ENCODE results near the gene PDZD11. TPM values are rescaled to one million over a fixed set of nuclear protein-coding genes. Genes with fewer than 3 reads are reported as not detected.
"Not testable (repeated sequence)": the region's sequence is repeated elsewhere in the genome, so short reads cannot be mapped to it uniquely, and the experiment has no call there.

The PDZD11 gene
- total and polyA plus RNA-seq, 8 donors = 7.4 to 30.9 (median 13.4) TPM

DNA sequence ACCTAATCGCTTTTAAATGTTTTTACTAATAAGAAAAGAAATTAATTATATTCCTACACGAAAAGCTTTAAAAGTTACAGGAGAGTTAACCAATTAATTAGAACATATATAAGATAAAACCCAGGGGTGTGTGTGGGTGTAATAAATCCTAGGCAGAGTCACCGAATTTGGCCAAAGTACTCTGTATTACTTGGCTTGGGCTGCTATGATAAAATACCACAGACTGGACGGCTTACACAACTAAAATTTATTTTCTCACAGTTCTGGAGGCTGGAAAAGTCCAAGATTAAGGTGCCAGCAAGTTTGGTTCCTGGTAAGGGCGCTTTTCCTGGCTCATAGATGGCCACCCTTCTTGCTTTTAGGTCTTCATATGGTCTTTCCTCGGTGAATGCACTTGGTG, 44.8 kb downstream of the PDZD11 start:
- Histone ChIP-seq H3K36me3 (no peaks in the 10 kb centered on the region), H3K4me3 (no peak overlapping the region), H3K27me3 (peaks cover 0 to 10% (median 0%) of the 10 kb centered on the region in 4 donors), H3K4me1 (no peaks in the 10 kb centered on the region), H3K9me3 (no peaks in the 10 kb centered on the region), H3K27ac (no peak overlapping the region)
- FAIRE-seq = peak; percentile 39
- WGBS, 2 donors = 63 to 78% methylated on average over 6 of the region's 6 CpGs
- DNase-seq = no peak
- ATAC-seq = no peak
- intact Hi-C loops (cut with DNase I) = no loop called here
- TF ChIP-seq, protein P1, sequence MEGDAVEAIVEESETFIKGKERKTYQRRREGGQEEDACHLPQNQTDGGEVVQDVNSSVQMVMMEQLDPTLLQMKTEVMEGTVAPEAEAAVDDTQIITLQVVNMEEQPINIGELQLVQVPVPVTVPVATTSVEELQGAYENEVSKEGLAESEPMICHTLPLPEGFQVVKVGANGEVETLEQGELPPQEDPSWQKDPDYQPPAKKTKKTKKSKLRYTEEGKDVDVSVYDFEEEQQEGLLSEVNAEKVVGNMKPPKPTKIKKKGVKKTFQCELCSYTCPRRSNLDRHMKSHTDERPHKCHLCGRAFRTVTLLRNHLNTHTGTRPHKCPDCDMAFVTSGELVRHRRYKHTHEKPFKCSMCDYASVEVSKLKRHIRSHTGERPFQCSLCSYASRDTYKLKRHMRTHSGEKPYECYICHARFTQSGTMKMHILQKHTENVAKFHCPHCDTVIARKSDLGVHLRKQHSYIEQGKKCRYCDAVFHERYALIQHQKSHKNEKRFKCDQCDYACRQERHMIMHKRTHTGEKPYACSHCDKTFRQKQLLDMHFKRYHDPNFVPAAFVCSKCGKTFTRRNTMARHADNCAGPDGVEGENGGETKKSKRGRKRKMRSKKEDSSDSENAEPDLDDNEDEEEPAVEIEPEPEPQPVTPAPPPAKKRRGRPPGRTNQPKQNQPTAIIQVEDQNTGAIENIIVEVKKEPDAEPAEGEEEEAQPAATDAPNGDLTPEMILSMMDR (IDR thresholded peaks at IDR 0.05) = no peak

DNA sequence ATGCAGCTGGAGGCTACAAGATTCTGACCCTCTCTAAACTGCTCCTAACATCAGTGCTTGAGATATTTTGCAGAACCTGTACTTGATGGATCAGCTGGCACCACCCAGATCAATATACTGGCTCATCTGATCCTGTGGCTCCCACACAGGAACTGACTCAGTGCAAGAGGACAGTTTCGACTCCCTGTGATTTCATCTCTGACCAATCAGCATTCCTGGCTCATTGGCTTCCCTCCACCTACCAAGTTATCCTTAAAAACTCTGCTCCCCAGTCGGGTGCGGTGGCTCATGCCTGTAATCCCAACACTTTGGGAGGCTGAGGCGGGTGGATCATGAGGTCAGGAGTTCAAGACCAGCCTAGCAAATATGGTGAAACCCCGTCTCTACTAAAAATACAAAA, 46.1 kb downstream of the PDZD11 start:
- WGBS, 2 donors = 63 to 70% methylated on average over 5 of the region's 5 CpGs
- H3K4me3 ChIP-seq; H3K27ac ChIP-seq; intact Hi-C loops (cut with DNase I); FAIRE-seq; H3K27me3 ChIP-seq; H3K4me1 ChIP-seq; H3K9me3 ChIP-seq; DNase-seq; H3K36me3 ChIP-seq; ATAC-seq: not testable (repeated sequence)

DNA sequence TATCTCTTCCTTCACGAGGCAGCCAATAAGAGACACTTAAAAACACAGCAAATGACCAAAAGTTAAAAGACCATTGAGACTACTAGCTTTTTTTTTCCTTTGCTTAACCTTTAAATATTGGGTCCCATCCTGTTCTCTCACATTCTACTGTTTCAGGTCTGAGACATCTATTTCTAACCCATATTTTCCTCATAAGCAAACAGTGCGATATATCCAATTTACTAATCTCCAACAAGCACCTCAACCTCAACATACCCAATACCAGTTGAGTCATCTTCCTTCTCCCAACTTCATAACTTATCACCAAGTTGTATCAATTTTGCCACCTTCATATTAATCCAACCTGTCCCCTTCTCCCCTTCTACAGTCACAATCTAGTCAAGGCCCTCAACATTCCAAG, 48.2 kb downstream of the PDZD11 start:
- FAIRE-seq (no peak), ATAC-seq (no peak), DNase-seq (no peak)
- 69 to 74% methylated on average over 2 of the region's 2 CpGs for WGBS, 2 donors
- H3K27ac ChIP-seq = no peak overlapping the region
- no peak overlapping the region for H3K4me3 ChIP-seq
- no peaks in the 10 kb centered on the region for H3K4me1 ChIP-seq
- intact Hi-C loops (cut with DNase I) = no loop called here
- H3K9me3 ChIP-seq = no peaks in the 10 kb centered on the region
- TF ChIP-seq, protein P1 (IDR thresholded peaks at IDR 0.05) = no peak
- no peaks in the 10 kb centered on the region for H3K36me3 ChIP-seq
- H3K27me3 ChIP-seq = peaks cover 0 to 5% (median 0%) of the 10 kb centered on the region in 4 donors

DNA sequence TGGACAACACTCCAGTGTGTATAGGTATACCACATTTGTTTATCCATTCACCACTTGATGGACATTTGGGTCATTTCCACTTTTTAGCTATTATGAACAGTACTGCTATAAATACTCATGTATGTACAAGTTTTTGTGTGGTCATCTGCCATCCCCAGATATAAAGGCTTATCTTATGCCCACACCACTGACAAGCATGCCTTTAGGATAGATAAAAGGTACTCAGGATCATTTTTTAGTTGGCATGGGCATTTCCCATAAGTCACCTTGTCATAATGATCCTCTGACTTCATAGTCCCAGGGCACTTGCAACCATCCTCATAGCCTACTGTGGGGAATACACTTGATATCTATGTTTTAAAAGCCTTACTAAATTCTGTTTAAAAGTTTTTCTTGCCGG, 49.0 kb downstream of the PDZD11 start:
- Histone ChIP-seq H3K27ac (no peak overlapping the region), H3K9me3 (no peaks in the 10 kb centered on the region), H3K4me1 (no peaks in the 10 kb centered on the region), H3K27me3 (peaks cover 0 to 5% (median 0%) of the 10 kb centered on the region in 4 donors), H3K4me3 (no peak overlapping the region), H3K36me3 (no peaks in the 10 kb centered on the region)
- FAIRE-seq = no peak
- TF ChIP-seq, protein P1 (IDR thresholded peaks at IDR 0.05) = no peak
- WGBS, 2 donors = 89 to 95% methylated on average over 1 of the region's 1 CpG
- no peak for DNase-seq
- intact Hi-C loops (cut with DNase I) = no loop called here
- no peak for ATAC-seq

Other genes with a start within 250 kb of the PDZD11 start
- not detected for gene AWAT2, start 240.0 kb downstream of the PDZD11 start, total RNA-seq
- gene AWAT2, start 240.0 kb downstream of the PDZD11 start, polyA plus RNA-seq = not detected
- not detected for gene OTUD6A, start 227.5 kb downstream of the PDZD11 start, total RNA-seq
- not detected for gene OTUD6A, start 227.5 kb downstream of the PDZD11 start, polyA plus RNA-seq
- 10 to 100 TPM; 42.5 to 68.8 (median 52.1) TPM for gene IGBP1, start 156.5 kb downstream of the PDZD11 start, total RNA-seq
- gene IGBP1, start 156.5 kb downstream of the PDZD11 start, polyA plus RNA-seq = 10 to 100 TPM; 44.8 to 45.8 TPM
- gene DGAT2L6, start 112.4 kb downstream of the PDZD11 start, total RNA-seq = not detected
- not detected for gene DGAT2L6, start 112.4 kb downstream of the PDZD11 start, polyA plus RNA-seq
- gene AWAT1, start 55.3 kb downstream of the PDZD11 start, total RNA-seq = not detected
- gene AWAT1, start 55.3 kb downstream of the PDZD11 start, polyA plus RNA-seq = not detected
- gene P2RY4, start 29.7 kb downstream of the PDZD11 start, total RNA-seq = under 1 TPM in 2 of 6 donors, not detected in 4; 0.20 to 0.32 TPM
- under 1 TPM; 0.09 to 0.11 TPM for gene P2RY4, start 29.7 kb downstream of the PDZD11 start, polyA plus RNA-seq
- gene ARR3, start 21.6 kb downstream of the PDZD11 start, total RNA-seq = not detected
- not detected for gene ARR3, start 21.6 kb downstream of the PDZD11 start, polyA plus RNA-seq
- gene RAB41, start 7.8 kb downstream of the PDZD11 start, total RNA-seq = not detected
- gene RAB41, start 7.8 kb downstream of the PDZD11 start, polyA plus RNA-seq = not detected
- gene KIF4A, start 177 bp upstream of the PDZD11 start, total RNA-seq = under 1 TPM in 5 of 6 donors, not detected in 1; 0.09 to 0.72 (median 0.29) TPM
- under 1 TPM; 0.04 to 0.09 TPM for gene KIF4A, start 177 bp upstream of the PDZD11 start, polyA plus RNA-seq
- gene GDPD2, start 133.4 kb upstream of the PDZD11 start, total RNA-seq = not detected
- gene GDPD2, start 133.4 kb upstream of the PDZD11 start, polyA plus RNA-seq = not detected
- gene DLG3, start 154.9 kb upstream of the PDZD11 start, total RNA-seq = 10 to 100 TPM; 35.3 to 55.7 (median 47.1) TPM
- gene DLG3, start 154.9 kb upstream of the PDZD11 start, polyA plus RNA-seq = 10 to 100 TPM; 18.7 to 19.0 TPM